GM13977 (cell line): ENCODE results near the gene SYNJ2.
"Not testable (repeated sequence)": the region's sequence is repeated elsewhere in the genome, so short reads cannot be mapped to it uniquely, and the experiment has no call there.

Source experiments
- DNase-seq: peaks from one replicate; pipeline ENCODE4 v3.0.0; 2012; ENCODE audit warnings: low spot score
- CTCF ChIP-seq: IDR thresholded peaks from 2 replicates; pipeline ENCODE4 v1.5.1; 2012; ENCODE audit warnings: mild to moderate bottlenecking, control low read depth; ENCODE audit not compliant: insufficient read depth; ENCODE audit errors: extremely low read depth, missing control alignments
- in situ Hi-C: fragments of 300-500 bp; cut with MboI; formaldehyde crosslinking; loops from one replicate; pipeline ENCODE4 v1.12.0; 2022; ENCODE audit warnings: low sequenced_read_pairs, low pct_unique_long_range_greater_than_20kb, mixed read lengths, inconsistent platforms; ENCODE audit not compliant: unreplicated experiment

SYNJ2 gene

DNA sequence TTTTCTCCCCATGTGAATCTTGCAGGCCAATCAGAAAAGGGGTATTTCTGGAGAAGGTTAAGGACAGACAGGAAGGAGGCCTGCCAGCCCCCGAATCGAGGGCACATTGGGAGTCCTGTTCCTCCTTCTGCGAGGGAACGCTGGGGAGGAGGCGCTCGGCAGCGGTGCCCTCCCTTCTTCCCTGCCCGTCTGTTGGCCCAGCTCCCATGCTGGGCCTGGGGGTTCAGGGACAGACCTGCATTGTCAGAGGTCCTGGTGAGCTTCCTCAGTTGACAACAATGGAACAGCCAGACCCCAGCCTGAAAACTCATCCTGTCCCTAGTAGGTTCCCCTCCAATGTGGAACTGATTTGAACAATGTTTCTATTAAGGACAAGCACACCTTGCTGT, 15.1 kb upstream of the SYNJ2 start:
- TF ChIP-seq CTCF = no peak
- in situ Hi-C loops = no loop called here
- no peak for DNase-seq

GRCh38 chr6:157967020-157967419, 14.6 kb upstream of the SYNJ2 start:
- in situ Hi-C loops = no loop called here
- DNase-seq = no peak
- TF ChIP-seq CTCF = no peak

GRCh38 chr6:157967486-157967885, 14.2 kb upstream of the SYNJ2 start:
- no peak for DNase-seq
- in situ Hi-C loops = no loop called here
- TF ChIP-seq CTCF = no peak

DNA sequence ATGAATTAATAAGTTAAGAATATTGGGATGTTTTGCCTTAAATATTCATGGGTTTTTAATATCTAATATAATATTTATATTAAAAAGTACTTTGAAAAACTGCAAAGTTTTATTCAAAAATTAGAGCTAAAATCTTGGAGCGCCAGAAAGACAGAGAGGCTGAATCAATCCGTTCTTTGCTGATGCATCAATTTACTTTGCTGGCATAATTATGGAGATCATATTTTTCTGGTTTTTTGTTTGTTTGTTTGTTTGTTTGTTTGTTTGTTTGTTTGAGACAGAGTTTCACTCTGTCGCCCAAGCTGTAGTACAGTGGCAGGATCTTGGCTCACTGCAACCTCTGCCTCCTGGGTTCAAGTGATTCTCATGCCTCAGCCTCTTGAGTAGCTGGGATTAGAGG, 9.5 kb upstream of the SYNJ2 start:
- DNase-seq, in situ Hi-C loops: not testable (repeated sequence)

- in situ Hi-C loops = no loop called here
- no peak for DNase-seq
- TF ChIP-seq CTCF = no peak
Observed at GRCh38 chr6:157974341-157974894, 7.2 kb upstream of the SYNJ2 start.

GRCh38 chr6:157974967-157975366, 6.7 kb upstream of the SYNJ2 start:
- no peak for TF ChIP-seq CTCF
- in situ Hi-C loops = no loop called here
- no peak for DNase-seq

- no peak for TF ChIP-seq CTCF
- no peak for DNase-seq
- in situ Hi-C loops = no loop called here
Observed at GRCh38 chr6:157975456-157975855, 6.2 kb upstream of the SYNJ2 start.
